Stimulated activated effector memory CD8-positive, alpha-beta T cell treated with anti-CD3 and anti-CD28 coated beads, Interleukin-12 subunit alpha, Interleukin-12 subunit beta, amount 100 ng/mL, for 72 hours (primary cell): Measurements from ENCODE around the gene ATP2C2.
"Not testable (repeated sequence)": the region's sequence is repeated elsewhere in the genome, so short reads cannot be mapped to it uniquely, and the experiment has no call there.

ENCODE experiments used
- ATAC-seq: fragments of 150-1000 bp; cut with Tn5 transposase; 2 replicates; pipeline ENCODE4 v1.10.0; 2021
- DNase-seq, 2 donors: peaks; one replicate each; pipeline ENCODE4 v3.0.0; 2021 to 2022; ENCODE audit warnings: low spot score in 2 of 2
- H3K27ac Mint-ChIP-seq: one replicate; pipeline ENCODE4 v1.8.0; 2022; ENCODE audit warnings: mild to moderate bottlenecking, mixed read lengths
- H3K36me3 Mint-ChIP-seq: one replicate; pipeline ENCODE4 v1.8.0; 2022; ENCODE audit warnings: mild to moderate bottlenecking, mixed read lengths
- H3K4me1 Mint-ChIP-seq: one replicate; pipeline ENCODE4 v1.8.0; 2022; ENCODE audit warnings: mixed read lengths
- H3K4me3 Mint-ChIP-seq: one replicate; pipeline ENCODE4 v1.8.0; 2022; ENCODE audit warnings: mild to moderate bottlenecking, mixed read lengths
- H3K9me3 Mint-ChIP-seq: one replicate; pipeline ENCODE4 v1.8.0; 2022; ENCODE audit warnings: mixed read lengths

The ATP2C2 gene

DNA sequence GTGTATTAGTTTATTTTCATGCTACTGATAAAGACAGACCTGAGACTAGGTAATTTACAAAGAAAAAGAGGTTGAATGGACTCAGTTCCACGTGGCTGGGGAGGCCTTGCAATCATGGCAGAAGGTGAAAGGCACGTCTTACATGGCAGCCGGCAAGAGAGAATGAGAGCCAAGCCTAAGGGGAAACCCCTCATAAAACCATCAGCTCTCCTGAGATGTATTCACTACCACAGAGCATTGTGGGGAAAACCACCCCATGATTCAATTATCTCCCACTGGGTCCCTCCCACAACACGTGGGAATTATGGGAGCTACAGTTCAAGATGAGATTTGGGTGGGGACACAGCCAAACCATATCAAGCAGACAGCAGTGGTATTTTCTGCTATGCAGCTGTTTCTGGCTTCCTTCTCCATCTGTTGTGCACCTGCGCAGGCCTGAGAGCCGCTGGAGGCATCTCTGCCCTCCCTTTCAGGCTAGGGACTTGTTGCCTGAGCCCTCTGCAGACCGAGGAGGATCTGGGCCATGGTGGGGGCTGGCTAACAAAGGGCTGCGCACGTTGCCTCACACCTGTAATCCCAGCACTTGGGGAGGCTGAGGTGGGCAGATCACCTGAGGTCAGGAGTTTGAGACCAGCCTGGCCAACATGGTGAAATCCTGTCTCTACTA is 82.8 kb downstream of the ATP2C2 start:
- H3K4me3 Mint-ChIP-seq, DNase-seq, H3K9me3 Mint-ChIP-seq, H3K27ac Mint-ChIP-seq, ATAC-seq, H3K4me1 Mint-ChIP-seq, H3K36me3 Mint-ChIP-seq: not testable (repeated sequence)

DNA sequence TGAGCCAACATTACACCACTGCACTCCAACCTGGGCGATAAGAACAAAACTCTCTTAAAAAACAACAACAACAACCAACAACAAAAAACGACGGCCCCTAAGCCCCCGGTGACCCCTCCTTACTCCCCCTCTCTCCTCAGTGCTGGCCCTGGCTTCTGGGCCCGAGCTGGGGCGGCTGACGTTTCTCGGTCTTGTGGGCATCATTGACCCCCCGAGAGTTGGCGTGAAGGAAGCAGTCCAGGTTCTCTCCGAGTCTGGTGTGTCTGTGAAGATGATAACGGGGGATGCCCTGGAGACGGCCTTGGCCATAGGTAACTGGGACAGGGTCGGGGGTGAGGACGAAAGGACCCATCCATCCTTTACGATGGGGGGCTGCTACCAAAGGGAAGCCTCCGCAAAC is 83.4 kb downstream of the ATP2C2 start:
- ATAC-seq: no peak
- no peak overlapping the region for H3K27ac Mint-ChIP-seq
- peaks cover 5% of the 10 kb centered on the region for H3K36me3 Mint-ChIP-seq
- H3K4me3 Mint-ChIP-seq: no peak overlapping the region
- H3K9me3 Mint-ChIP-seq: no peaks in the 10 kb centered on the region
- no peaks in the 10 kb centered on the region for H3K4me1 Mint-ChIP-seq
- DNase-seq: no peak

DNA sequence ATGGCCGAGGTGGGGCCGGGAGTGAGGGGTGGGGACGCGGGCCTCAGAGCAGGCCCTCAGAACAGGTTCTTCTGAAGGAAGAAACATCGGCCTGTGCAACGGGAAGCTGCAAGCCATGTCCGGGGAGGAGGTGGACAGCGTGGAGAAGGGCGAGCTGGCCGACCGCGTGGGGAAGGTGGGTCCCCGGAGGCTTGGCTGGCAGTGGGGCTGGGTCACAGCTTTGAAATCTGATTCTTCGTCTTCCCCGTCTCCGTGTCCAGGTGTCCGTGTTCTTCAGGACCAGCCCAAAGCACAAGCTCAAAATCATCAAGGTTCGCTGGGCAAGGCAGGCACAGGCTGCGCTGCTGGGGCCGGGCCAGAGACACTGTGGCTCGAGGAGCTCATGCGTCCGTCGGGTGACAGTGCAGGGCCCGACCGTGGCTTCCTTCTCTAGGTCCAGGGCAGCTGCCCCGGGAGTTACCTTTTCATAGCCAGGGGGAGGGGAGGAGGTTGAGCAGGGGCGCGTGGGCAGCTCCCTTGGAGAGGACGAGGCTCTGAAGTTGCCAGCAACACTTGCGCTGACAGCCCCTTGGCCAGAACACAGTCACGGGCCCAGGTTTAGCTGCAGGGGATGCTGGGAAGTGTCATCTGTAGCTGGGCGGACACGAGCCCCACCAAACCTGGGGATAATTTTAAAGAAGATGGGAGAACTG is 84.9 kb downstream of the ATP2C2 start:
- no peak for ATAC-seq
- no peak overlapping the region for H3K4me3 Mint-ChIP-seq
- no peak overlapping the region for H3K27ac Mint-ChIP-seq
- DNase-seq: no peak
- H3K9me3 Mint-ChIP-seq: no peaks in the 10 kb centered on the region
- H3K4me1 Mint-ChIP-seq: no peaks in the 10 kb centered on the region
- H3K36me3 Mint-ChIP-seq: peaks cover 5% of the 10 kb centered on the region

DNA sequence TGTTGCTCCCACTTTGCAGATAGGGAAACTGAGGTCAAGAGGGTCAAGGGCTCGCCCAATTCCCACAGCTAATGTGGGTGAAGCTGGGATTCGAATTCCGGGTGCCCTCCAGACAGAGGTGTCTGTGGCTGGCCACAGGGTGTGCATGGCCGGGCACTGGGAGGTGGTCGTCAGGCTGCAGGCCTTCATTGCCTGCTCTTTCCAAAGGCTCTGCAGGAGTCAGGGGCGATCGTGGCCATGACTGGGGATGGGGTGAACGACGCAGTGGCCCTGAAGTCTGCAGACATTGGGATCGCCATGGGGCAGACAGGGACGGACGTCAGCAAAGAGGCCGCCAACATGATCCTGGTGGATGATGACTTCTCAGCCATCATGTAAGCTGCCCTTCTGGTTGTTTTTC is 86.3 kb downstream of the ATP2C2 start:
- H3K36me3 Mint-ChIP-seq: peaks cover 5% of the 10 kb centered on the region
- H3K27ac Mint-ChIP-seq: no peak overlapping the region
- no peaks in the 10 kb centered on the region for H3K4me1 Mint-ChIP-seq
- no peak overlapping the region for H3K4me3 Mint-ChIP-seq
- ATAC-seq (no peak), DNase-seq (no peak)
- H3K9me3 Mint-ChIP-seq: no peaks in the 10 kb centered on the region

DNA sequence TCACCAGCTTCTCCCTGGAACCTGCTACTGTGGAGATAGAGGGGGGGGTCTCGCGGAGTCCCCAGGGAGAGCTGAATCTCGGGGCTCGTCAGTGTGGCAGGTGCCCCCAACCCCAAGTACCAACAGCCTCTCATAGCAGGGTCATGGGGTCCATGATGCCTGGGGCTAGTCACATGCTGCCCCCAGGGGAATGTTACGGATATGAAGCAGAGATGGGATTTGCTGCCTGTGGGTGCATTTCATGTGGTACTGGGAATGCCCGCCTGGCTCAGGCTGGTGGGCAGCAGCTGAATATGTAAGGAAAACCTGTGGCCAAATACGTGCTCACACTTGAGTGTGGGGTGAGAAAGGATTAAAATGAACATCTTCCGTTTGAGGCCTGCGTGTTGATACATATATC is 86.7 kb downstream of the ATP2C2 start:
- peaks cover 4% of the 10 kb centered on the region for H3K36me3 Mint-ChIP-seq
- H3K4me3 Mint-ChIP-seq: no peak overlapping the region
- DNase-seq: no peak

DNA sequence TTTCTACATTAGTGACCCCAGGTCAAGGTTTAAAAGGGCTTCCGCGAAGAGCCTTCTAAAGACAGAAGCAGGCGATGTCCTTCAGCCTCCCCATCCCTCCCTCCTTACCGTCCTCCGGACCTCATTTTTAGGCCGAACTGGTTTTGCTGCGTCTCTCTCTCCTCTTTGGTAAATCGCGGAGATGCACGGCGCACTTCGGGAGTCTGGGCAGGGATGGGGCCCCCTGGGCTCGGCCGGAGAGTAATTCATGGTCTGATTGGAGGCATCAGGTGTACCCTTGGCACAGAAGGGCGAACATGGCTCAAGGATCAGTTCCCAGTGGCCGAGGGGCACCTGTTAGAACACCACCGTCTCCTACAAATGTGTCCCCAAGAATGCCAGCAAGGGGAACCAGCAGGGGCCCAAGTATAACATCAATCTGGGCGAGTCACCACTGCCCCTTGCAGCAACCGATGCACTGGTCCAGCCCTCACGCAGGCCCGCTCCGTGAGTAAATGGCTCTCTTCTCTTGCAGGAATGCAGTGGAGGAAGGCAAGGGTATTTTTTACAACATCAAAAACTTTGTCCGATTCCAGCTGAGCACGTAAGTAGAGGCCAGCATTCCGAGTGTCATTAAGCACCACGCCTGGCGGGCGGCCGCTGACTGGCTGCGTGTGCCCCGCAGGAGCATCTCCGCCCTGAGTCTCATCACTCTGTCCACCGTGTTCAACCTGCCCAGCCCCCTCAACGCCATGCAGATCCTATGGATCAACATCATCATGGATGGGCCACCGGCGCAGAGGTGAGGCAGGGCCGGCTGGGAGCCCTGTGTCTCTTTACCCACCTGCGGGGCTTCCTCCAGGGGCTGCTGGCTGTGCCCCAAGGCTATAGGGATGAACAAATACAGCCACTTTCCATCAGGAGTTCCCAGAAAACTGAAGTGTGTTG is 90.5 kb downstream of the ATP2C2 start:
- DNase-seq (no peak), ATAC-seq (no peak)
- Mint-ChIP-seq H3K4me1 (peaks cover 7% of the 10 kb centered on the region), H3K9me3 (no peaks in the 10 kb centered on the region), H3K4me3 (no peak overlapping the region), H3K27ac (no peak overlapping the region), H3K36me3 (peaks cover 5% of the 10 kb centered on the region)

More for the DNA sequence above, 86.7 kb downstream of the ATP2C2 start:
- Mint-ChIP-seq H3K27ac (no peak overlapping the region), H3K9me3 (no peaks in the 10 kb centered on the region), H3K4me1 (no peaks in the 10 kb centered on the region)
- no peak for ATAC-seq

DNA sequence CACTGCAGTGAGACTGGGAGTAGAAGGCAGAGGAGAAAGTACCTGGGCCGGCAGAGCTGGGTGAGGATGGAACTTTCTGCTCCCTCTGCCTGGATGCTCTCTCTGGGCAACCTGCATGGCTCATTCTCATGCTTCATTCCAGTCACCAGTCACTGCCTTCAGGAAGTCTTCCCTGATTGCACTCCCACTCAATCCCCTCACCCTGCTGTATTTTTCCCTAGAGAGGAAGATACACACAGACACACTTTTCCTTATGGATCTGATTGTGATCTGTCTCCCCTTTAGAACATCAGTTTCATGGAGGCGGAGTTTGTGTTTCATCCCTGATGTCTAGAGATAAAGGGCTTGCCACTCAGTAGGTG is 91.2 kb downstream of the ATP2C2 start:
- Mint-ChIP-seq H3K4me1 (peaks cover 7% of the 10 kb centered on the region), H3K36me3 (peaks cover 5% of the 10 kb centered on the region), H3K9me3 (no peaks in the 10 kb centered on the region), H3K27ac (no peak overlapping the region), H3K4me3 (no peak overlapping the region)
- DNase-seq (no peak), ATAC-seq (no peak)

DNA sequence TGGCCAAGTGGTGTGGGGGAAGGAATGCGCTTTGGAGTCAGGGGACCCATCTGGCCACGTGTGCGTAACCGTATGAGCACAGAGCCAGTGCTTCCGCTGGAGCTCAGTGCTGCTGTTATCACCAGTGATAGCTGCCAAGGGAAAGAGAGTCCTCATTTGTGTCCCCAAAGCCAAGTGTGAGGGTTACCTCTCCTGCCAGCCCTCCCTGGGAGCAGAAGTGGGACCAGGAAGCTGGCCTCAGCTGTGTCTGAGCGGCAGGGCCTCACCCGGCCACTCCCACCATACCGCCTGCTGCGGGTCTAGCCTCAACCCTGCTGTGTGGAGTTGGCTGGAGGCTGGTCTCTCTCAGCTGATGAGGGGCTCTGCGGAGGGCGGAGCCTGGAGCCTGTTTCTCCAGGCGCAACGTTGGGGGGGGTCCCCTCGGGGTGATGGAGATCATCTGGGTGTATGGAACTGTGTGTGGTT is 91.6 kb downstream of the ATP2C2 start:
- DNase-seq (no peak), ATAC-seq (no peak)
- no peak overlapping the region for H3K4me3 Mint-ChIP-seq
- peak overlapping the region; percentile 29 for H3K27ac Mint-ChIP-seq
- no peaks in the 10 kb centered on the region for H3K9me3 Mint-ChIP-seq
- peaks cover 5% of the 10 kb centered on the region for H3K36me3 Mint-ChIP-seq
- H3K4me1 Mint-ChIP-seq: peaks cover 7% of the 10 kb centered on the region

DNA sequence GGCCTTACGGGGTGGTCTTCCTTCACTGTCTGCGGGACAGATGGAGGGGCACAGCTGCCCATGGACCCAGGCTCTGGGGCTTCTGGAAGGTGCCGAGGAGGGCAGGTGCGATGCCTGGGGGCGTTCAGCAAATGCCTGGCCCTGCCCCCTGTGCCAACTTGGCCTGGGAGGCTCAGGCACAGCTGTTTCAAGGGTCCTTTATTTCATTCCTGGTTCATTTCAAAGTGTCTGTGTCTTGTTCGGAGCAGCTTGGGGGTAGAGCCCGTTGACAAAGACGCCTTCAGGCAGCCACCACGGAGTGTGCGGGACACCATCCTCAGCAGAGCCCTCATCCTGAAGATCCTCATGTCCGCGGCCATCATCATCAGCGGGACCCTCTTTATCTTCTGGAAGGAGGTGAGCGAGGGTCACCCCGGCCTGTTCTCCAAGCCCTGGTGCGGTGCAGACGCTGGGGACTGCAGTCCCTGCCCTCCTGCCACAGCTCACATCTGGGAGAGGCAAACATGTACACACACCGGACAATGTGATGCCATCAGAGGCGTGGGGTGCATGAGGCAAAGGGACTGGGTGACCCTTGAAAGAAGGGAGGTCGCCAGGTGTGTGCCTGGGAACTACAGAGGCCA is 92.2 kb downstream of the ATP2C2 start:
- DNase-seq: no peak
- Mint-ChIP-seq H3K9me3 (no peaks in the 10 kb centered on the region), H3K36me3 (peaks cover 5% of the 10 kb centered on the region), H3K4me3 (no peak overlapping the region), H3K27ac (peak overlapping the region; percentile 29), H3K4me1 (peaks cover 7% of the 10 kb centered on the region)
- ATAC-seq: no peak

DNA sequence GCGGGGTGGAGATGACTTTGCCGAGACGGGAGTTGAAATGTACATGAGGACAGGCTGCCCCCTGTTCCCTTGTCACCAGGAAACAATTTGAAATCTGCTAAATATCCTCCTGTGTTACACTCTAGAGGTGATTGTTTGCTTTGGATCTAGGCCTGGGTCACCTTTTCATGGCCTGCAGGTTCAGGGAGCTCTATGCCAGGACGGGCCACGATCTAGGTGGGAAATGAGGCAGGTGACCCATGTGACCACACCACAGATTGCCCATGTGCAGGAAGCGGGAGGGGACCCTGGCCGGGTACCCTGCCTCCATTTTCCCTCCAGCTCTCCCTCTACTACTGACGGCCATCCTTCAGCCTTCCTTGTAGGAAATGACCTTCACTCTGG is 92.7 kb downstream of the ATP2C2 start:
- peak overlapping the region; percentile 29 for H3K27ac Mint-ChIP-seq
- H3K4me3 Mint-ChIP-seq: no peak overlapping the region
- peaks cover 7% of the 10 kb centered on the region for H3K4me1 Mint-ChIP-seq
- peaks cover 5% of the 10 kb centered on the region for H3K36me3 Mint-ChIP-seq
- DNase-seq: no peak
- ATAC-seq: no peak
- no peaks in the 10 kb centered on the region for H3K9me3 Mint-ChIP-seq

DNA sequence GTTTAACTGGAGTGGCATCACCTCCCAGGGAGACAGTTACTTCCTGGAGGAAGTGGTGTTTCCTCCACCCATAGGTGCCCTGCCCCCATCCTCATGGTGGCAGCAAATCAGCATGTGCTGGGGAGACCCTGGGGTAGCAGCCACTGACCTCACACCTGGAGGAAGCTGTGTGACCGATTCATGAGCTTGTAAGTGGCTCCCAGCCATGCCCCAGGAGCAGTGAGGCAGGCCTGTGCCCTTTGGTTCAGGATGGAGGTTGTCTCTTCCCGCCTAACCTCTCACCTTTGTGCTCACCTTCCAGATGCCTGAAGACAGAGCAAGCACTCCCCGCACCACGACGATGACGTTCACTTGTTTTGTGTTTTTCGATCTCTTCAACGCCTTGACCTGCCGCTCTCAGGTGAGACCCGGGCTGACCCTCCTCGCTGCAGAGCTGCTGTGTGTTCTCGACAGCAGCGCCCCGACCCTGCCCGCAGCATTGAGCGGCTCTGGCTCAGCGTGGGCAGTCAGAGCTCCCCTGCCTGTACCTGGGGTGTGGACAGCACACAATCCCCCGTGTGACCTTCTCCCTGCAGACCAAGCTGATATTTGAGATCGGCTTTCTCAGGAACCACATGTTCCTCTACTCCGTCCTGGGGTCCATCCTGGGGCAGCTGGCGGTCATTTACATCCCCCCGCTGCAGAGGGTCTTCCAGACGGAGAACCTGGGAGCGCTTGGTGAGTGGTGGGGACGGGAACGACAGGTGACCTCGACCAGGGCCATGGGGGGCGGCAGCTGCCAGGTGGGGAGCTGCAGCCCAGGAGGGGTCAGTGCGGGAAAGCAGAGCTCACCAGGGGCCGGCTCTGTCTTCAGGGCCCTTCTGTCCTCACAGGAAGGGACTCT is 93.3 kb downstream of the ATP2C2 start:
- ATAC-seq: no peak
- H3K36me3 Mint-ChIP-seq: peaks cover 5% of the 10 kb centered on the region
- H3K4me3 Mint-ChIP-seq: no peak overlapping the region
- no peak overlapping the region for H3K27ac Mint-ChIP-seq
- DNase-seq: no peak
- no peaks in the 10 kb centered on the region for H3K9me3 Mint-ChIP-seq
- H3K4me1 Mint-ChIP-seq: peaks cover 7% of the 10 kb centered on the region

DNA sequence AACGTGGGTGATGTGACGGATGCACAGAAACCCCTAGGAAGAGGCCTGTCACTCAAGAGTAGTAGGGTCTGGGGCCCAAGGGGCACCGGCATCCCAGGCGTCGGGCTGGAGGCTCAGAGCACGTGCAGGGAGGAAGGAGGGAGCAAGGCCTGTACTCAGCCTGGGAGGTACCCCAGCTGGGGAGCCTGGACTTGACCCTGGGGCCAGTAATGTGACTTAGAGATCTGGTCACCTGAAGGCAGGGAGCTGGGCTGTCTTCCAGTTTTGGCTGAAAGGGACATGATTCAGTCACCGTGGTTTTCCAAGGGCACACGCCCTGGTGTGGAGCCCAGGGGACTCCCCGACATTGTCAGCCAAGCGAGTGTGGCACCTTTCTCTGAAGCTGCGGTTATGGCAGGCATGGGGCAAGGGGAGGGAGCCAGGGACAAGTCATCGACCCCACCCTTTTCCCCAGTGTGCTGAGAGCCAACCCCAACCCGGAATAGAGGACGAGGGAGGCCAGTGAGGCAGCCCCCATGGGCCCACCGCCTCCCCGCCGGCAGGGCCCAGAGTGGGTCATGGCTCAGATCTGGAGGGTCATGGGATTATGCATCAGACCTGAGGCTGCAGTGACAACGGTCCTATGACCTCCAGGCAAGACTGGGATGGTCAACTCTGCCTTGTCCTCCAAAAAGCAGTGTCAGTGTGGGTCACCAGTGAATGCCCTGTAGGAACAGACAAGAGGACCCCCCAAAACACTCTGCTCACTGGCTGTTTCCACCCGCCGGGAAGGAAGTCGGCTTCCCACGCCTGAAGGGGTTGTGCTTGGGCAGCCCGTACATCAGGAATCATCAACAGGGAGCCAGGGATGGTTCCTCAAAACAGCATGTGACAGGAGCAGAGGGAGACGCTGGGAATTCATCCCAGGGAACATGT is 94.2 kb downstream of the ATP2C2 start:
- Mint-ChIP-seq H3K4me1 (peaks cover 7% of the 10 kb centered on the region), H3K9me3 (peaks cover 5% of the 10 kb centered on the region), H3K27ac (no peak overlapping the region), H3K4me3 (no peak overlapping the region), H3K36me3 (peaks cover 5% of the 10 kb centered on the region)
- no peak for ATAC-seq
- DNase-seq: no peak

DNA sequence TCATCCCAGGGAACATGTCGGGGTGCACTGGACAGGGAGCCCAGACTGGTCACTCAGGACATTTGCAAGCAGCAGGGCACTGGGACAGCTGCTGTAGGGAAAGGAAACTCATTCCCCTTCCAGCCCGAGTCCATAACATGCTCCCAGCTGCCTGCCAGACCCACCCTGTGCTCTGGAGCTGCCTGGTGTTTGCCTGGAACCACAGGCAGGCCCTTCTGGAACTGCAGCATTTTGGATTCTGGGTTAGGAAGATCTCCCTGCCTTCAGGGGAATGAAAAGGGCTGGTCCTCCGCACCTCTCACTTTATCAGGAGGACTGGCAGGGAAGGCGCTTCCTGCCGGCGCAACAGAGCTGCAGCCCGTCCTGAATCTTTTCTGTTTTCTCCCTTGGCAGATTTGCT is 94.9 kb downstream of the ATP2C2 start:
- Mint-ChIP-seq H3K36me3 (peaks cover 5% of the 10 kb centered on the region), H3K4me3 (no peak overlapping the region), H3K4me1 (peaks cover 7% of the 10 kb centered on the region), H3K9me3 (peaks cover 6% of the 10 kb centered on the region), H3K27ac (no peak overlapping the region)
- ATAC-seq: no peak
- no peak for DNase-seq

DNA sequence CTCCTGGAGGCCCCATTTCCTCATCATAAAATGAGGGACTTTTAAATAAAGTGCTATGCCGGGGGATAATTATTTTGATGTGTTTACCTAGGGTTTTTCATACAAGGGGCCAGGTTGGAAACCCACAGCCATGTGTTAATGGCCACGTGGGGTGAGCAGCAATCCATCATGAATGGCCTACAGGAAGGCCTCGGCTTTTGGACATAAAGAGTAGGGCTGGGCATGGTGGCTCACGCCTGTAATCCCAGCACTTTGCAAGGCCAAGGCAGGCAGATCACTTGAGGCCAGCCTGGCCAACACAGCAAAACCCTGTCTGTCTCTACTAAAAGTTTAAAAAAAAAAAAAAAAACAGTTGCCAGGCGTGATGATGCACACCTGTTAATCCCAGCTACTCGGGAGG is 95.8 kb downstream of the ATP2C2 start:
- H3K27ac Mint-ChIP-seq: no peak overlapping the region
- no peak for DNase-seq
- no peak for ATAC-seq
- H3K4me3 Mint-ChIP-seq: no peak overlapping the region
- H3K4me1 Mint-ChIP-seq: peaks cover 7% of the 10 kb centered on the region
- peaks cover 5% of the 10 kb centered on the region for H3K36me3 Mint-ChIP-seq
- H3K9me3 Mint-ChIP-seq: peaks cover 6% of the 10 kb centered on the region
